HG02943 (cell line): ENCODE results near the gene ATOSA.

Experiments used
- ATAC-seq: cut with Tn5 transposase; IDR thresholded peaks from one replicate; pipeline ENCODE4 v1.9.1; 2021; ENCODE audit warnings: mild to moderate bottlenecking, low read depth, moderate library complexity; ENCODE audit not compliant: unreplicated experiment

The ATOSA gene

GRCh38 chr15:52679232-52680040, at the start of gene ATOSA:
Gene ATOSA (minus strand): TSS chr15:52679388. CDS start chr15:52678021, 1,367 bp downstream.
- ATAC-seq = peak; percentile 63

- ATAC-seq = no peak
Observed at GRCh38 chr15:52728899-52729298, 49.7 kb upstream of the ATOSA start.

- ATAC-seq = no peak
Observed at GRCh38 chr15:52727815-52728214, 48.6 kb upstream of the ATOSA start.

GRCh38 chr15:52726195-52726594, 47.0 kb upstream of the ATOSA start:
- no peak for ATAC-seq

GRCh38 chr15:52718551-52718950, 39.4 kb upstream of the ATOSA start:
- ATAC-seq = no peak

GRCh38 chr15:52717924-52718323, 38.7 kb upstream of the ATOSA start:
- no peak for ATAC-seq

GRCh38 chr15:52717481-52717880, 38.3 kb upstream of the ATOSA start:
- no peak for ATAC-seq

- no peak for ATAC-seq
Observed at GRCh38 chr15:52716536-52716935, 37.3 kb upstream of the ATOSA start.

- ATAC-seq = no peak
Observed at GRCh38 chr15:52715411-52715810, 36.2 kb upstream of the ATOSA start.

GRCh38 chr15:52714968-52715367, 35.8 kb upstream of the ATOSA start:
- ATAC-seq = no peak

- ATAC-seq = no peak
Observed at GRCh38 chr15:52710708-52711389, 31.7 kb upstream of the ATOSA start.

GRCh38 chr15:52710050-52710707, 31.0 kb upstream of the ATOSA start:
- ATAC-seq = peak; percentile 27

- ATAC-seq = peak; percentile 96
Observed at GRCh38 chr15:52709187-52709981, 30.2 kb upstream of the ATOSA start.

GRCh38 chr15:52706091-52706490, 26.9 kb upstream of the ATOSA start:
- no peak for ATAC-seq

- ATAC-seq = no peak
Observed at GRCh38 chr15:52702390-52702789, 23.2 kb upstream of the ATOSA start.

GRCh38 chr15:52699457-52699856, 20.3 kb upstream of the ATOSA start:
- ATAC-seq = no peak

- no peak for ATAC-seq
Observed at GRCh38 chr15:52698514-52698913, 19.3 kb upstream of the ATOSA start.

- no peak for ATAC-seq
Observed at GRCh38 chr15:52697051-52697450, 17.9 kb upstream of the ATOSA start.

GRCh38 chr15:52695154-52695553, 16.0 kb upstream of the ATOSA start:
- ATAC-seq = no peak

- no peak for ATAC-seq
Observed at GRCh38 chr15:52689562-52689961, 10.4 kb upstream of the ATOSA start.

GRCh38 chr15:52683580-52683979, 4.4 kb upstream of the ATOSA start:
- peak; percentile 41 for ATAC-seq
